Suprapubic skin (tissue), 4 donors: ENCODE results near the gene ANO4. TPM values are rescaled to one million over a fixed set of nuclear protein-coding genes. Genes with fewer than 3 reads are reported as not detected.

Experiments
- DNase-seq, 2 donors: peaks; one replicate each; pipeline ENCODE4 v3.0.0-alpha.2; 2019; ENCODE audit warnings: low spot score in 2 of 2
- H3K27ac ChIP-seq: fragments of 200-600 bp; sonication (generic); one replicate; pipeline ENCODE4 v1.5.1; 2019
- H3K27me3 ChIP-seq: fragments of 200-600 bp; sonication (generic); one replicate; pipeline ENCODE4 v1.5.1; 2019
- H3K36me3 ChIP-seq: fragments of 200-600 bp; sonication (generic); one replicate; pipeline ENCODE4 v1.5.1; 2019
- H3K4me1 ChIP-seq: fragments of 200-600 bp; sonication (generic); one replicate; pipeline ENCODE4 v1.5.1; 2019
- H3K4me3 ChIP-seq: fragments of 200-600 bp; sonication (generic); one replicate; pipeline ENCODE4 v1.5.1; 2019; ENCODE audit warnings: mild to moderate bottlenecking
- H3K9me3 ChIP-seq: fragments of 200-600 bp; sonication (generic); one replicate; pipeline ENCODE4 v1.5.1; 2019
- CTCF ChIP-seq, 2 donors: fragments of 200-600 bp in 1 of 2; fragments of 450-650 bp in 1 of 2; sonication (generic) in 1 of 2; IDR thresholded peaks; one replicate each; pipeline ENCODE4 v1.5.1; 2016 to 2019; ENCODE audit warnings: antibody characterized with exemption in 2 of 2, mild to moderate bottlenecking in 1 of 2, moderate library complexity in 1 of 2
- EP300 ChIP-seq: sonication (generic); formaldehyde crosslinking; IDR thresholded peaks from one replicate; pipeline ENCODE4 v1.6.1; 2017; ENCODE audit warnings: antibody characterized with exemption
- POLR2A ChIP-seq, 2 donors: fragments of 450-650 bp; IDR thresholded peaks; one replicate each; pipeline ENCODE4 v1.6.1; 2017; ENCODE audit warnings: antibody characterized with exemption in 2 of 2, mild to moderate bottlenecking in 2 of 2, moderate library complexity in 2 of 2
- POLR2AphosphoS5 ChIP-seq, 3 donors: sonication (generic); formaldehyde crosslinking; IDR thresholded peaks; one replicate each; pipeline ENCODE4 v1.6.1; 2017; ENCODE audit warnings: antibody characterized with exemption in 3 of 3
- WGBS: methylation state at CpG from one replicate; pipeline ENCODE4 v1.1.5; 2018; 5-methylcytosine and 5-hydroxymethylcytosine counted together
- total RNA-seq, 4 donors: library from RNA; depleted of rRNA; stranded (reverse); fragments of >200 nt; gene quantifications; one replicate each; pipeline ENCODE4 v1.1.0, GENCODE V29; 2016

ANO4 gene
- total RNA-seq, 4 donors from 2014 or later, result 0.30 to 1.2 TPM; not detected in 2

- Histone ChIP-seq H3K36me3 (no peaks in the 10 kb centered on the region), H3K4me1 (no peaks in the 10 kb centered on the region), H3K9me3 (no peaks in the 10 kb centered on the region), H3K27ac (no peak overlapping the region), H3K4me3 (no peak overlapping the region), H3K27me3 (no peaks in the 10 kb centered on the region)
- no peak for DNase-seq
- TF ChIP-seq POLR2AphosphoS5 (IDR thresholded peaks at IDR 0.05) (no peak), CTCF (IDR thresholded peaks at IDR 0.05) (no peak), POLR2A (IDR thresholded peaks at IDR 0.05) (no peak), EP300 (no peak)
- WGBS, result 97% methylated on average over 1 of the region's 1 CpG
Observed at GRCh38 chr12:101009274-101009673, 214.7 kb downstream of the ANO4 start.

GRCh38 chr12:101010896-101011295 lies 216.3 kb downstream of the ANO4 start:
- Histone ChIP-seq H3K36me3 (no peaks in the 10 kb centered on the region), H3K9me3 (no peaks in the 10 kb centered on the region), H3K27ac (no peak overlapping the region), H3K4me1 (no peaks in the 10 kb centered on the region), H3K27me3 (no peaks in the 10 kb centered on the region), H3K4me3 (no peak overlapping the region)
- WGBS, result 0% methylated on average over 1 of the region's 1 CpG
- TF ChIP-seq CTCF (IDR thresholded peaks at IDR 0.05) (no peak), POLR2A (IDR thresholded peaks at IDR 0.05) (no peak), POLR2AphosphoS5 (IDR thresholded peaks at IDR 0.05) (no peak), EP300 (no peak)
- DNase-seq, result no peak

GRCh38 chr12:101013993-101014392 lies 219.4 kb downstream of the ANO4 start:
- H3K4me1 ChIP-seq, result no peaks in the 10 kb centered on the region
- no peaks in the 10 kb centered on the region for H3K9me3 ChIP-seq
- H3K27ac ChIP-seq, result no peak overlapping the region
- WGBS, result 95% methylated on average over 6 of the region's 6 CpGs
- H3K27me3 ChIP-seq, result no peaks in the 10 kb centered on the region
- no peak overlapping the region for H3K4me3 ChIP-seq
- TF ChIP-seq POLR2A (IDR thresholded peaks at IDR 0.05), result no peak
- no peak for TF ChIP-seq POLR2AphosphoS5 (IDR thresholded peaks at IDR 0.05)
- no peak for TF ChIP-seq CTCF (IDR thresholded peaks at IDR 0.05)
- TF ChIP-seq EP300, result no peak
- DNase-seq, result no peak
- H3K36me3 ChIP-seq, result no peaks in the 10 kb centered on the region

GRCh38 chr12:101015044-101015443 lies 220.5 kb downstream of the ANO4 start:
- no peak overlapping the region for H3K27ac ChIP-seq
- no peak overlapping the region for H3K4me3 ChIP-seq
- no peaks in the 10 kb centered on the region for H3K4me1 ChIP-seq
- H3K27me3 ChIP-seq, result no peaks in the 10 kb centered on the region
- H3K36me3 ChIP-seq, result no peaks in the 10 kb centered on the region
- TF ChIP-seq EP300, result no peak
- no peak for TF ChIP-seq POLR2AphosphoS5 (IDR thresholded peaks at IDR 0.05)
- TF ChIP-seq CTCF (IDR thresholded peaks at IDR 0.05), result no peak
- no peak for TF ChIP-seq POLR2A (IDR thresholded peaks at IDR 0.05)
- WGBS, result 86% methylated on average over 2 of the region's 2 CpGs
- no peaks in the 10 kb centered on the region for H3K9me3 ChIP-seq
- DNase-seq, result no peak

GRCh38 chr12:101018540-101018939 lies 224.0 kb downstream of the ANO4 start:
- DNase-seq, result no peak
- Histone ChIP-seq H3K9me3 (no peaks in the 10 kb centered on the region), H3K4me3 (no peak overlapping the region), H3K4me1 (peaks cover 13% of the 10 kb centered on the region), H3K36me3 (no peaks in the 10 kb centered on the region), H3K27me3 (no peaks in the 10 kb centered on the region), H3K27ac (no peak overlapping the region)
- no peak for TF ChIP-seq EP300
- WGBS, result 60% methylated on average over 2 of the region's 2 CpGs

- TF ChIP-seq POLR2AphosphoS5 (IDR thresholded peaks at IDR 0.05), result no peak
- no peak for TF ChIP-seq POLR2A (IDR thresholded peaks at IDR 0.05)
- H3K9me3 ChIP-seq, result no peaks in the 10 kb centered on the region
Observed at GRCh38 chr12:101019201-101019600, 224.6 kb downstream of the ANO4 start.

More at GRCh38 chr12:101019201-101019600, 224.6 kb downstream of the ANO4 start:
- Histone ChIP-seq H3K36me3 (no peaks in the 10 kb centered on the region), H3K27me3 (no peaks in the 10 kb centered on the region), H3K27ac (no peak overlapping the region), H3K4me3 (no peak overlapping the region), H3K4me1 (peaks cover 13% of the 10 kb centered on the region)
- no peak for DNase-seq
- 80% methylated on average over 4 of the region's 4 CpGs for WGBS
